Measurements from ENCODE around the gene CALD1.

Gene CALD1

DNA sequence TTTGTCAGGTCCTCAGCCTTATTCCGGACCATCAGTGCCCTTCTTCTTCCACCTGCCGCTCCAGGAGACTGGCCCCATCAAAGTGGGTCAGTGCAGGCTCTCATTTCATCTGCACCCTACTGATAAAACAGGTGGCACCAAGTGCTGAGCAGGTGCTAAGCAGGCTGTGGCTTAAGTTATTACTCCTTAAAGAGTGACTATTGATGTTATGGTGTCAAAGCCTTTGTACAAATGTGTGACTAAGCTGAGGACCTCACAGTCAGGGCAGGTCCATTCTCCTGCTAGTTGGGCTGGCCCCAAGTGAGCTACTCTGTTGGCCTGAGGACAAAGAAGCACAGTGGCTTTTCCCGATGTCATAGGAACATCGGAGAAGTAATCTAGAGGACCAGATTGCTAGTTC lies 11.2 kb upstream of the CALD1 start:
- Histone ChIP-seq H3K4me3 (peak overlapping the region in 1 of 10 experiments; percentile 10; a peak in 2 of 20 replicates), H3K9me3 (replicated peaks in 1 of 11) (peaks cover 10 to 29% (median 23%) of the 10 kb centered on the region in 11 experiments; a peak in 20 of 22 replicates), H3K9ac (peak overlapping the region in 6 of 11 experiments; percentile 62 to 86 (median 80); a peak in 11 of 22 replicates), H3K27me3 (no peaks in the 10 kb centered on the region; a peak in 1 of 22 replicates), H3K4me2 (peak overlapping the region; percentile 51 to 97 (median 72); a peak in 18 of 22 replicates), H3K27ac (peak overlapping the region in 9 of 11 experiments; percentile 67 to 98 (median 90); a peak in 18 of 22 replicates), H3K4me1 (peaks cover 43 to 86% (median 72%) of the 10 kb centered on the region in 10 experiments), H4K20me1 (no peaks in the 10 kb centered on the region), H3K36me3 (no peaks in the 10 kb centered on the region; a peak in 1 of 22 replicates)
- no peak for TF ChIP-seq Cebpa-rat (IDR thresholded peaks at IDR 0.05)

DNA sequence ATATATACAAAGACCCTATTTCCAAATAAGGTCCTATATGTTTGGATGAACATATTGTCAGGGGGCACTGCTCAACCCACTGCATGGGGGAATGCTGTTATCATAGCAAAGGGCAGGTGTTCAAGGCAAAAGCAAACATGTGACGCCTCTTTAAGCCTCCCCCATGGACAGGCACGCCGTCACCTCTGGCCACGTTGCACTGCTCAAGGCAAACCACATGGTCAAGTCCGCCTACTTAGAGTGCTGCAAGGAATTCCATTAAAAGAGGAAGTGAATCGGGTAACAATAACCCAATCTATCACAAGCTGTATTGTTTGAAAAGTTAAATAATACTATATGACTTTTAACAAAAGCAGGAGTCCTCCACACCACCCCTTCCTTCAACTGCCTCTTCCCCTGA lies 8.8 kb upstream of the CALD1 start:
- no peaks in the 10 kb centered on the region for H4K20me1 ChIP-seq
- peaks cover 43 to 72% (median 63%) of the 10 kb centered on the region in 10 experiments for H3K4me1 ChIP-seq
- no peaks in the 10 kb centered on the region; a peak in 1 of 22 replicates for H3K27me3 ChIP-seq
- H3K9ac ChIP-seq = peak overlapping the region in 4 of 11 experiments; percentile 23 to 38 (median 36); a peak in 1 of 22 replicates
- peak overlapping the region; percentile 63 to 97 (median 72) for H3K4me2 ChIP-seq
- no peaks in the 10 kb centered on the region for H3K36me3 ChIP-seq
- H3K9me3 ChIP-seq (replicated peaks in 1 of 11) = peaks cover 0 to 11% (median 3%) of the 10 kb centered on the region in 11 experiments; a peak in 10 of 22 replicates
- peak overlapping the region in 8 of 11 experiments; percentile 2 to 98 (median 71); a peak in 13 of 22 replicates for H3K27ac ChIP-seq
- no peak for TF ChIP-seq Cebpa-rat (IDR thresholded peaks at IDR 0.05)
- peak overlapping the region in 2 of 10 experiments; percentile 2 to 15; a peak in 1 of 20 replicates for H3K4me3 ChIP-seq

DNA sequence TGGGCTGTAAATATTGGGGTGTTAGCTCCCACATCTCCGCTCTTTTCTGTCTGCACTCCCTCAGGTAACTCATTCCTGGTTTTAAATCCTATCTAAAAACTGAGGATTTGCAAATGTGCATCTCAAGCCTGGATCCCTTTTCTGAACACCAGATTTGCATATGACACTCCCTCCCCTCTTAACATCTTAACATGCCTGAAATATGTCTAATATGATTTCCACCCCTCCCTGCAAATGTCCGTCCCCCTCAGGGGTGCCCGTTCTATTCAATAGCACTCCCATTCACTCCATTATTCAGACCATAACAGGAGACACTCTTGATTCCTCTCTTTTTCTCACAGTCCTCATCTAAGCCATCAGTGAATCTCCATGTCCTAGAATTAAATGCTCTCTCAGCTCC lies 8.3 kb upstream of the CALD1 start:
- no peak overlapping the region for H3K9ac ChIP-seq

DNA sequence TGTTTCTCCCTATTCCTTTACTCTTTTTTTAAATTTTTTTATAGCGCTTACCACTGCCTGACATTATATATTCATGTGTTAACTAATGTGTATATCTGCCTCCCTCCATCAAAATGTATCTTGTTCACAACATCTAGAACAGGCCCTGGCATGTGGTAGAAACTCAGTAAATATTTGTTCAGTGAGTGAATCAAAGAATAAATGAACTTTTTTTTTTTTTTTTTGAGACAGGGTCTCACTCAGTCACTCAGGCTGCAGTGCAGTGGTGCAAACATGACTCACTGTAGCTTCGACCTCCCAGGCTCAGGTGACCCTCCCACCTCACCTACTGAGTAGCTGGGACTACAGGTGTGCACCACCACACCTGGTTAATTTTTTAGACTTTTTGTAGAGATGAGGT lies 7.5 kb upstream of the CALD1 start:
- Histone ChIP-seq H3K9ac (no peak overlapping the region), H4K20me1 (no peaks in the 10 kb centered on the region), H3K27me3 (no peaks in the 10 kb centered on the region; a peak in 1 of 22 replicates), H3K36me3 (no peaks in the 10 kb centered on the region), H3K4me2 (peak overlapping the region in 5 of 11 experiments; percentile 64 to 97 (median 81); a peak in 7 of 22 replicates), H3K4me1 (peaks cover 37 to 64% (median 51%) of the 10 kb centered on the region in 10 experiments), H3K4me3 (no peak overlapping the region), H3K9me3 (replicated peaks in 1 of 11) (peaks cover 0 to 11% (median 0%) of the 10 kb centered on the region in 11 experiments; a peak in 3 of 22 replicates), H3K27ac (peak overlapping the region in 2 of 11 experiments; percentile 97 to 98; a peak in 3 of 22 replicates)
- TF ChIP-seq Cebpa-rat (IDR thresholded peaks at IDR 0.05) = no peak

More for the DNA sequence above, 8.3 kb upstream of the CALD1 start:
- peak overlapping the region; percentile 63 to 97 (median 72) for H3K4me2 ChIP-seq
- H3K4me1 ChIP-seq = peaks cover 43 to 68% (median 59%) of the 10 kb centered on the region in 10 experiments
- peak overlapping the region in 7 of 11 experiments; percentile 2 to 98 (median 75); a peak in 11 of 22 replicates for H3K27ac ChIP-seq
- peaks cover 0 to 11% (median 0%) of the 10 kb centered on the region in 11 experiments; a peak in 3 of 22 replicates for H3K9me3 ChIP-seq (replicated peaks in 1 of 11)
- TF ChIP-seq Cebpa-rat (IDR thresholded peaks at IDR 0.05) = no peak
- no peaks in the 10 kb centered on the region for H4K20me1 ChIP-seq
- H3K36me3 ChIP-seq = no peaks in the 10 kb centered on the region
- H3K27me3 ChIP-seq = no peaks in the 10 kb centered on the region; a peak in 1 of 22 replicates
- H3K4me3 ChIP-seq = 0 out of 20 replicates have a peak overlapping the region, but pooled peaks of 1 of the 10 experiments have one; percentile 2

DNA sequence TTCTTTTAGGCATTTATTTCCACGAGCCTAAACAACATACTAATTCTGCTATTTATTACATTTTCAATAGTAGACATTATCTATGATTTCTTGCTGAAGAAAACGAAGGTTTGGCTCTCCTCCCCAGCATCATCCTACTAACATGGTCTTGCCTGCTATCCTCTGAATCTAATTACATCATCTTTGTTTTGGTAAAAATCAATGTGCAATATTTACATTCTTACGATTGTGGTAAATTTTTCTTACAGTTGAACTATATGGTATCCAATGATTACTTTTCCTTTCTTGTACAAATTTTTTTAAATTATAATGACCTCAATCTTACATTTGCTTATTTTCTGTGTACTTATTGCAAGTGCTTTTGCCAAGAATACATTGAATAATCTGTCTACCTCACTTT lies 7.0 kb upstream of the CALD1 start:
- Histone ChIP-seq H3K9me3 (replicated peaks in 1 of 11) (peaks cover 0 to 11% (median 0%) of the 10 kb centered on the region in 11 experiments; a peak in 3 of 22 replicates), H3K27me3 (no peaks in the 10 kb centered on the region; a peak in 1 of 22 replicates), H3K9ac (no peak overlapping the region), H3K36me3 (no peaks in the 10 kb centered on the region), H3K4me2 (0 out of 22 replicates have a peak overlapping the region, but pooled peaks of 2 of the 11 experiments have one; percentile 89 to 97), H4K20me1 (no peaks in the 10 kb centered on the region), H3K4me3 (no peak overlapping the region), H3K4me1 (peaks cover 32 to 63% (median 48%) of the 10 kb centered on the region in 10 experiments), H3K27ac (no peak overlapping the region; a peak in 1 of 22 replicates)
- no peak for TF ChIP-seq Cebpa-rat (IDR thresholded peaks at IDR 0.05)

DNA sequence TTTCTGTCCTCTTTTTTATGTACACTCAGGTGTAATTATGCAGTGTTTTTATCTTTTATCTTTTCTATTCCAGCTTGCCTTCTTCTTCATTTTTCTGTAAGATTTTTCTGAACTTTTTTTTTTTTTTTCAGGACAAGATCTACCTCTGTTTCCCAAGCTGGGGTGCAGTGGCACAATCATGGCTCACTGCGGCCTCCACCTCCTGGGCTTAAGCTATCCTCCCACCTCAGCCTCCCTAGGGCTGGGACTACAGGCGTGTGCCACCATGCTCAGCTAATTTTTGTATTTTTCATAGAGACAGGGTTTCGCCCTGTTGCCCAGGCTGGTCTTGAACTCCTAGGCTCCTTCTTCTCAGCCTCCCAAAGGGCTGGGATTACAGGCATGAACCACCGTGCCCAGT lies 6.3 kb upstream of the CALD1 start:
- Histone ChIP-seq H3K9me3 (replicated peaks in 1 of 11) (peaks cover 0 to 11% (median 0%) of the 10 kb centered on the region in 11 experiments; a peak in 3 of 22 replicates), H4K20me1 (no peaks in the 10 kb centered on the region), H3K36me3 (no peaks in the 10 kb centered on the region), H3K4me2 (no peak overlapping the region), H3K27ac (no peak overlapping the region), H3K4me1 (peaks cover 29 to 63% (median 48%) of the 10 kb centered on the region in 10 experiments), H3K9ac (no peak overlapping the region), H3K4me3 (no peak overlapping the region), H3K27me3 (no peaks in the 10 kb centered on the region)
- no peak for TF ChIP-seq Cebpa-rat (IDR thresholded peaks at IDR 0.05)

DNA sequence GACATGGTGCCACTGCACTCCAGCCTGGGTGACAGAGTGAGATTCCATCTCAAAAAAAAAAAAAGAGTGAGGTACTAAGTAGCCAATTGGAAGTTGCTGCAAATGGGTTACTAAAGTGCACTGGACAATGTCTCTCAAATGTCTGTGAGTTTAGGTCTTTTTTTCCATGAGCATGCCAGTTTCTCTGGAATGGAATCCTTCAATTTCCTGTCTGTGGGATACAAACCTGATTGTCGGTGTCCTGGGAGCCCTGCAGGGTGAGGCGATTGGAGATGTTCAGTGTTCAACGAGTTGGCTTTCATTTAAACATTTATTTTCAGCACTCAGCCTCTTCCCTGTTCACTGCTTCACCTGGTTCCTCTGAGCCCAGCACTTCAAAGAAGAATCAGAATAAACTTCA lies 5.3 kb upstream of the CALD1 start:
- Histone ChIP-seq H3K4me3 (no peak overlapping the region), H3K27me3 (no peaks in the 10 kb centered on the region), H3K9me3 (replicated peaks in 1 of 11) (peaks cover 0 to 11% (median 0%) of the 10 kb centered on the region in 11 experiments; a peak in 3 of 22 replicates), H3K9ac (no peak overlapping the region), H3K36me3 (no peaks in the 10 kb centered on the region), H4K20me1 (no peaks in the 10 kb centered on the region), H3K4me2 (no peak overlapping the region), H3K4me1 (peaks cover 33 to 63% (median 48%) of the 10 kb centered on the region in 10 experiments), H3K27ac (no peak overlapping the region)
- no peak for TF ChIP-seq Cebpa-rat (IDR thresholded peaks at IDR 0.05)

DNA sequence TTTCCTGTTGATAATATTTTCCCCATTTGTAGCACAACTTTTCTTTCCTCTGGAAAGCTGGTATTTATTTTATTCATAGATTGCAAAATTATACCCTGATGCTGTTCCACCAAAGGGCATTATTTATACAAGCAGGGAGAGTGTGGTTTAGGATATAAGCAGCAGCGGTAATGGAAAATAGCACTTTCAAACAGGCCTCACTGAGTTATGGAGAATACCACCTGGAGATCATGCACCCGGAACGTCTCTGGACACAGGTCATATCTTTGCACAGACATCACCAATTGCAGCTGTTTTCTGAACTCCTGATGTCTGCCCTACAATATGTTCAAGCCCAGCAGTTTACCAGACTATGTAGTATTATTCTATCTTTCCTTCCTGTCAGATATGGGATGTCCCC lies 2.0 kb upstream of the CALD1 start:
- no peak for TF ChIP-seq Cebpa-rat (IDR thresholded peaks at IDR 0.05)
- Histone ChIP-seq H4K20me1 (no peaks in the 10 kb centered on the region), H3K4me2 (peak overlapping the region in 9 of 11 experiments; percentile 65 to 87 (median 76); a peak in 17 of 22 replicates), H3K27ac (peak overlapping the region in 1 of 11 experiments; percentile 0; a peak in 1 of 22 replicates), H3K9ac (no peak overlapping the region), H3K4me1 (peaks cover 35 to 55% (median 44%) of the 10 kb centered on the region in 10 experiments), H3K36me3 (no peaks in the 10 kb centered on the region), H3K4me3 (no peak overlapping the region), H3K27me3 (no peaks in the 10 kb centered on the region; a peak in 1 of 22 replicates), H3K9me3 (replicated peaks in 1 of 11) (peaks cover 0 to 11% (median 1%) of the 10 kb centered on the region in 11 experiments; a peak in 6 of 22 replicates)

All from BLaER1 treated with 17β-estradiol and CSF1 and Interleukin-3, amounts not matched to agents 10 nM and 100 nM (cell line).